ENCODE data around the gene GRIK3. TPM values are rescaled to one million over a fixed set of nuclear protein-coding genes. Genes with fewer than 3 reads are reported as not detected.

Gene GRIK3
- polyA plus RNA-seq, 1 experiment, result not detected

- DNase-seq (ENCODE audit: low read depth, low spot score), result no peak
- ChIA-PET CTCF (no interaction called here), POLR2A (no interaction called here)
- no peaks in the 10 kb centered on the region for H3K27me3 ChIP-seq (ENCODE audit: control insufficient read depth, insufficient read depth, low read length)
- no peak overlapping the region for H3K4me3 ChIP-seq (ENCODE audit: low read depth, low read length)
- H3K9me3 ChIP-seq (ENCODE audit: control insufficient read depth, insufficient read depth, low read length), result peaks cover 9% of the 10 kb centered on the region
- H3K27ac ChIP-seq (ENCODE audit: low read depth, low read length), result no peak overlapping the region
- no peak for TF ChIP-seq CTCF (IDR thresholded peaks at IDR 0.05; ENCODE audit: low read depth, low read length)
These were observed 65.6 kb downstream of the GRIK3 start for GRCh38 chr1:36968730-36969129.

DNA sequence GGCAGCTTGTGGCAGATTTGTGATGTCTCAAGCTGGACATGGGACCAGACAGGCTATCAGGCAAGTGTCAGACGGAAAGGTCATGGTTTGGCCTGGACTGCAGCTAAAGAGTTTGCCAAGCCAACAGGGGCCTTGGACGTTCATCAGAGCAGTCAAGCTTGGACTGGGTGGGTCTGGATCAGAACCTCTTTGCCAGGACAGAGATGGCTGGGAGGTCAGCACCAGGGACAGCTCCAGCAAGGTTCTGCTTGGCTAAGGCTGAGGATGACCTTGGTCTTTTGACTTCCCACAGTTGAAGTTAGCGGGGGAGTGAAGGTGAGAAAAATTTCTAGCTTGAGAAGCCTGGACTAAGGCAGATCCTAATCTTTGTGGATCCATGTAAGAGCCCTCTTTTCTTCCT lies 68.1 kb downstream of the GRIK3 start:
- H3K27ac ChIP-seq (ENCODE audit: low read depth, low read length), result no peak overlapping the region
- POLR2A ChIA-PET, result no interaction called here
- no peaks in the 10 kb centered on the region for H3K27me3 ChIP-seq (ENCODE audit: control insufficient read depth, insufficient read depth, low read length)
- TF ChIP-seq CTCF (IDR thresholded peaks at IDR 0.05; ENCODE audit: low read depth, low read length), result no peak
- no peak for DNase-seq (ENCODE audit: low read depth, low spot score)
- CTCF ChIA-PET, result no interaction called here
- H3K9me3 ChIP-seq (ENCODE audit: control insufficient read depth, insufficient read depth, low read length), result peaks cover 12% of the 10 kb centered on the region
- no peak overlapping the region for H3K4me3 ChIP-seq (ENCODE audit: low read depth, low read length)

- Histone ChIP-seq H3K4me3 (ENCODE audit: low read depth, low read length) (no peak overlapping the region), H3K27ac (ENCODE audit: low read depth, low read length) (no peak overlapping the region), H3K27me3 (ENCODE audit: control insufficient read depth, insufficient read depth, low read length) (no peaks in the 10 kb centered on the region), H3K9me3 (ENCODE audit: control insufficient read depth, insufficient read depth, low read length) (peaks cover 13% of the 10 kb centered on the region)
- no peak for DNase-seq (ENCODE audit: low read depth, low spot score)
- TF ChIP-seq CTCF (IDR thresholded peaks at IDR 0.05; ENCODE audit: low read depth, low read length), result no peak
- CTCF ChIA-PET, result no interaction called here
- POLR2A ChIA-PET, result no interaction called here
These were observed 68.8 kb downstream of the GRIK3 start for GRCh38 chr1:36965275-36966159.

DNA sequence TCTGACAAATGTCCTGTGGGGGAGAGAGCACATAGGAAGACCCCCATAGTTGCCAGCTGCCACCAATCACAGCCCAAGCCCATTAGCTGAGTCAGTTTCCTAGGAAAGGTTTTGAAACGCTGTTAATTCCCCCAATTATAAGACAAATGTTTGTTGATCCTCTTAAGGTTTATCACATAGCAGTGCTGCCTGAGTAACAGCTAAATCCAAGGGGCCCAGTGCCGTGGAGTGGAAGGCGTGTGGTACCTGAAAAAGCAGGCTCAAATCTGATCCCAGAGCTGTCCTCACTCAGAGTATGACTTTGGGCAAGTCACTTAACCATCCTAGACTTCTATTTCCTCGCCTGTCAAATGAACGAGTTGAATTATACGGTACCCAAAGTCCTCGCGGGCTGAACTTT lies 69.5 kb downstream of the GRIK3 start:
- Histone ChIP-seq H3K4me3 (ENCODE audit: low read depth, low read length) (no peak overlapping the region), H3K27ac (ENCODE audit: low read depth, low read length) (no peak overlapping the region), H3K27me3 (ENCODE audit: control insufficient read depth, insufficient read depth, low read length) (no peaks in the 10 kb centered on the region), H3K9me3 (ENCODE audit: control insufficient read depth, insufficient read depth, low read length) (peaks cover 20% of the 10 kb centered on the region)
- DNase-seq (ENCODE audit: low read depth, low spot score), result no peak
- no peak for TF ChIP-seq CTCF (IDR thresholded peaks at IDR 0.05; ENCODE audit: low read depth, low read length)
- POLR2A ChIA-PET, result no interaction called here
- CTCF ChIA-PET, result no interaction called here

DNA sequence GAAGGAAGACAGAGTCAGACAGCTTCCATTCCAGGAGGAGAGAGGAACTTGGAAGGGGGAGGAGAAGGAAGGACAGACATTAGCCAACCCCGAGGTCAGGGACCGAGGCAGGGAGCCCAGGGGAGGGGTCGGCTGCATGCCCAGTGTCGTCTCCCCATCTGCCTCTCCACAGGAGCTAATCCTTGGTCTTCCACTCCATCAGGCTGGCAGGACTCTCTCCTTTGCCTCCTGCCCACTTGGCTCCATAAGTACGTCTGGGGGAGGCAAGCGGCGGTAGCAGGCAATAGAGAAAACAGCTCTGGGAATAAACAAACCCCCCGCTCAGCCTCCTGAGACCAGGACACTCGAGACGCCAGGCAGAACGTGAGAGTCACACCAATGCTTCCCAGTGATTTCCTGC lies 71.3 kb downstream of the GRIK3 start:
- ChIA-PET POLR2A (no interaction called here), CTCF (no interaction called here)
- H3K9me3 ChIP-seq (ENCODE audit: control insufficient read depth, insufficient read depth, low read length), result peaks cover 29% of the 10 kb centered on the region
- no peaks in the 10 kb centered on the region for H3K27me3 ChIP-seq (ENCODE audit: control insufficient read depth, insufficient read depth, low read length)
- no peak for DNase-seq (ENCODE audit: low read depth, low spot score)
- no peak for TF ChIP-seq CTCF (IDR thresholded peaks at IDR 0.05; ENCODE audit: low read depth, low read length)
- H3K27ac ChIP-seq (ENCODE audit: low read depth, low read length), result no peak overlapping the region
- H3K4me3 ChIP-seq (ENCODE audit: low read depth, low read length), result no peak overlapping the region

Measured in AG04450 (cell line).